HG03159 (cell line): ENCODE measurements around the gene HS2ST1.
"Not testable (repeated sequence)": the region's sequence is repeated elsewhere in the genome, so short reads cannot be mapped to it uniquely, and the experiment has no call there.

ENCODE experiments used
- ATAC-seq: cut with Tn5 transposase; IDR thresholded peaks from one replicate; pipeline ENCODE4 v1.9.1; 2021; ENCODE audit warnings: mild to moderate bottlenecking, moderate library complexity; ENCODE audit not compliant: unreplicated experiment

The HS2ST1 gene

DNA sequence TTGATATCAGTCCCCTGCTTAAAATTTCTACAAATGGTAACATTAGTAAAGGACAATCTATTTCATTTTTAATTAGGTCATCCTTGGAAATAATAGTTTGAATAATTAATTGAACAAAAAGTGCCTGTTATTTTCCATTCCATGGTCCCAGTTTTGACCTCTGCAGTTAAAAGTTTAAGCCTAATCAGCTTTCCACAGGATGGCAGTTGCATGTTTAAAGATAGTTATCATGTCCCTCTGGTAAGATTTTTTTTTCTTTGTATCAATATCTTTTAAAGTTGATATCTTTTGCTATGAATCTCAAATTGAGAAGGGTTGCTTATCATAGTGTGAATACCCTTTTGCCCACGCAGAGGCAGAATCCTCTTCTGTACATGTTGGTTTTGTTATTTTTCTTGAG, 90.4 kb downstream of the HS2ST1 start:
- ATAC-seq, result no peak

DNA sequence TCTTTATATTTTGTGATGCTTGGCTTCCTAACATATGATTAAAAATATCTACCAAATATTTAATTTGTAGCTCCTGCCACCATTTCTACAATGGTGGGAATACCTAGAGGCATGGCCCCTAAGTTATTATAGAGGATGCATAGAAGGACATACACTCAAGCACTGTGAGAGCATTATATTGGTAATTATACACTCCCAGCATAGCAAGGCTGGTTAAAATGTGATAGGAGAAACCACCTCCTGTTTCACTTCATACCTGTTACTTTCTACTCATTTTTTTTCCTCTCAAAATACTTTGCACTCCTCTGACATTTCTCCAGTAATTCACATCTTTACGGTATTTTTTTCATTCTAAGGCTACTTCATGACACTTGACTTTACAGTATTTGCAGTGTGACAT, 92.9 kb downstream of the HS2ST1 start:
- no peak for ATAC-seq

DNA sequence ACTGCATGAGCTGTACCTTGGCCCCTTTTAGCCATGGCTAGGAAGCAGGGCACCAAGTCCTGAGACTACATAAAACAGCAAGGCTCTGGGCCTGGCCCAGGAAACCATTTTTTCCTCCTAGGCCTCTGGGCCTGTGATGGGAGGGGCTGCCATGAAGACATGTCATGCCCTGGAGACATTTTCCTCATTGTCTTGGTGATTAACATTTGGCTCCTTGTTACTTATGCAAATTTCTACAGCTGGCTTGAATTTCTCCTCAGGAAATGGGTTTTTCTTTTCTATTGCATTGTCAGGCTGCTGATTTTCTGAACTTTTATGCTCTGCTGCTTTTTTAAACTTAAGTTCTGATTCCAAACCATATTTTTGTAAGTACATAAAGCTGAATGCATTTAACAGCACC, 99.0 kb downstream of the HS2ST1 start:
- not testable (repeated sequence) for ATAC-seq

DNA sequence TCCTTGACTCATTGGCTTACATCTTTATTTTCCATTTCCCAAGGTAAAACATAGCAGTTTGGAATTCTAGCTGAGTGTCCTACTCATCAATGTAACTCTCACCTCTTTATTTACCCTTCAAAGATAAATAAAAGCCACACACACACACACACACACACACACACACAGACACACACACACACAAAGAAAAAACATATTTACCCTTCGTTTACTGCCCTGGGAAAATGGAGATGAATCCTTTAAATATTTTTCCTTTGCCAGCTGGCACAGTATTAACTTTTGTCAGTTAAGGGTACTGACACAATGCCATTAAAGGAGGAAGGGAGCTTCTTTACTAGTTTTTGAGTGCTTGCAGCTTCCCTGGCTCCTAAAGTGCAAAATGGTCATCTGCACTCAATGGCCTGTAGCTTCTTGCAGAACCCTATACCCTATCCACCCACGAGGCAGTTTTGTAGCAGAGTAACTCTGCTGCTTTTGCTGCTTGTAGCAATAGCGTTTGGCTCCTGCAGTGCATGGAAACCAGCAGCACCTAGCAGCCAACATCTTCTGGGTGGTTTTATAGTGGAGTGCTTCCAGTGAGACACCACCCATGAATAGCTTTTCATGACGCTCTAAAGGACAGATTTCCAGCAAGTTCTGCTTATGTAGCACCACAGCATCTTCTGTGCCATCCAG, 103.7 kb downstream of the HS2ST1 start:
- ATAC-seq, result no peak

DNA sequence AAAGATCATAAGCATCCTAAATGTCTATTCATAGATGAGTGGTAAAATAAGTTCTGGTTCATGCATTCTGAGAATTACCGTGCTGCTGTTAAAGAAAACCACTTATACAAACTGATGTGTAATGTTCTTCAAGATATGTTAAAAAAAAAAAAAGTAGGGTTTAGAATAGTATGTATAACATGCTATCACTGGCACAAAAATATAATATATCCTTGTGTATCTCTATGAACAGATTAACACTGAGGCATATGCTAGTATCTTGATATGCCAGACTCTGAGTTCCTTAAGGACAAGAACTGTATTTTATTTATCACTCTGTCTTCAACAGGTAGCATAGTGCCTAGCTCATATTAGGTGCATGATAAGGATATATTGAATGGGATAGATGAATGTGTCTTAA, 108.9 kb downstream of the HS2ST1 start:
- ATAC-seq, result no peak

DNA sequence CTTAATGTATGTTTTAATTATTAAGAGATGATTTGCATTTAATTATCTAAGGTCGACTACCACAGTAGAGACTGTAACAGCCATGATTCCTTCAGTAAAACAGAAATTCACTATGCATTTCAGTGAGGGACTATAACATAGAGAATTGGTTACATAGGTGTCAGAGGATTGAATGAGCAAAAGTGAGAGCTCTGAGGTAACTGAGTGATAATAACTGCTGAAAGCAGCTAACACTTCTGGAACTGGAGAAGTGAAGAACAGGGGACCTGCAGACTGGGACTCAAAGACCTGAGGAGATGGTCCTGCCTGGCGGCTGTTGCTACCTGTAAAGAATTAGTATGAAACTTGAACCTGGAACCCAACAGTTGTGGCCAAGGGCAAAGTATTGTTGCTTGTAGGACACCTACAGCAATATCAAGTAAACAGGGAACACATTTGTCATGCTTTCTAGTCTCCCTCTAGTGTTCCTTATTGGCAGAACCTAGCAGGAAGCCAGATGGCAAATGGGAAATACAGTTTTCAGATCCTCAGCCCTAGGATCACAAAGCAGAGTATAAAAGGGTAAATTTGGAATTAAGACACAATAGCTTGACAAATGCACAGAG, 110.6 kb downstream of the HS2ST1 start:
- peak; percentile 46 for ATAC-seq

DNA sequence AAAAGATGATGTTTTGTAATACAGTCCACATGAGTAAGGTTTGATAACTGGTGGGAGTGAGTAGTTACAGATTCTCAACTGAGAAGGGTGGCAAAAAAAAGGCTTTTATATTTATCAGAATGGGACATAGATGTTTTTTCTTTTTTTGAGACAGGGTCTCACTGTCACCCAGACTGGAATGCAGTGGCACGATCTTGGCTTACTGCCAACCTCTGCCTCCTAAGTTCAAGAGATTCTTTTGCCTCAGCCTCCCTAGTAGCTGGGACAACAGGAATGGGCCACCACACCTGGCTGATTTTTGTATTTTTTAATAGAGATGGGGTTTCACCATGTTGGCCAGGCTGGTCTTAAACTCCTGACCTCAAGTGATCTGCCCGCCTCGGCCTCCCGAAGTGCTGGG, 113.1 kb downstream of the HS2ST1 start:
- ATAC-seq, result not testable (repeated sequence)

DNA sequence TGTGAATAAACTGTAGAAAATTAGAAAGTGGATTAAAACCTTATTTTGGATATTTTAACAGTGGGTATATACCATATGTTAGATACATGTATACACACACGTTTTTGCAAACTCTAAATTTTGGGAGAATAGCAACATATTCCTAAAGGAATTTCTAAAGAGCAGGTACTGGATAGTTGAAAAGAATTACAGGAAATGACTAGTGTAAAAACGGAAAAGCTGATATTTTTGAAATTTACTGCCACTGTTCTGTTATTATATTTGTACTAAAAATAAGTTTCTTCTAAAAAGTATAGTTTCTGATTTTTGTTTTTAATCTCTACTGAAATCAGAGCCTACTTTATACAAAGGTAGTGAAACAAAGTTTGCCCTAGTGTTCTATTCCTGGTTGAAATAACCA, 114.1 kb downstream of the HS2ST1 start:
- ATAC-seq, result no peak

DNA sequence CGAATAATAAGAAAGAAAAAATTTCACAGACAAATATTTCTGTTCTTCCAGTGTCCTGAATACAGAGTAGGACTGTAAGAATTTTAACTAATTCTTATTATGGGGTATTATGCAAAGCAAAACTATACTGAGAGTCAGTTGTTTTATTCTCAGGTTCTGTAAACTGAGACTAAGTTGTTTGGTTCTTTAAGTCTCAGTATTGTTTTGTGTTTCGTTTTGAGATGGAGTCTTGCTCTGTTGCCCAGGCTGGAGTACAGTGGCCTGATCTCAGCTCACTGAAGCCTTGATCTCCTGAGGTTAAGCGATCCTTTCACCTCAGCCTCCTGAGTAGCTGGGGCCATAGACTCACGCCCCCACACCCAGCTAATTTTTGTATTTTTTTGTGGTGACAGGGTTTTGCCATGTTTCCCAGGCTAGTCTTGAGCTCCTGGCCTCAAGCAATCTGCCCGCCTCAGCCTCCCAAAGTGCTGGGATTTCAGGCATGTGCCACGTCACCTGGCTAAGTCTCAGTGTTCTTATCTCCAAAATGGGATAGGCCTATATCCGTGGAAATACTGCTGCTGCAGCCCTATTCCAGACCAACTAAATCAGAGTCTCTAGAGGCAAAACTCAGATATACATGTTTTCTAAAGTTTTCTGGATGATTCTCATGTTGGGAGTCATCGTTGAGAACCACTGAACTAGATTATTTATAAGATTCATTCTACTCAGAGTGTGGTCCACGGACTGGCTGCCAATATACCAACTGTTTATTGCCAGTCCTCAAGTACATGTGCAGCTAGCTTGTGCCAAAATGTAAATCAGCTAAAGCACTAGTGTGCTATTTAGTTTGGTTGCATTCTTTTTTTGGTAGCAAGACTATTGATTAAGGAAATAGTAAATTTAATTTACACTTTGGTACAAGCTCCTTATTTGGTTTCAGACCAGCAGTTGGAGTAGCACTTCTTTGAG, 116.6 kb downstream of the HS2ST1 start:
- peak; percentile 91 for ATAC-seq

DNA sequence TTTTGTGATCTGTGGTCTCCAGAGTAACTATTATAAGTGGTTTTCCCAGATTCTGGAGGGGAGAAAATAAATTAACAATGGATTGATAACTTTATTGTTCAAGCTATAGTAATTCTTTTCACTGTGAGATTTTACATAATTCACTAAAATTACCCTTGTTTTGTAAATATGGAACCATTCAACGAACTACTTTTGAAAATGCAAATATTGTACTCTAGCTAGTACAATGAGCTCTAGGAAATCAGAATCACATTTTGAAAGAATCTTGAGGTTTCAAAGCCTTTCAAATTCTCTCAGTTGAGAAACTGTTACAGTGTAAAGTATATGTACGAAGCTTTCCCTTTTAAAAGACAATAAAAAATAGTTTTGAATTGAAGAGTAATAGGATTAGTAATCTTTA, 119.9 kb downstream of the HS2ST1 start:
- no peak for ATAC-seq

DNA sequence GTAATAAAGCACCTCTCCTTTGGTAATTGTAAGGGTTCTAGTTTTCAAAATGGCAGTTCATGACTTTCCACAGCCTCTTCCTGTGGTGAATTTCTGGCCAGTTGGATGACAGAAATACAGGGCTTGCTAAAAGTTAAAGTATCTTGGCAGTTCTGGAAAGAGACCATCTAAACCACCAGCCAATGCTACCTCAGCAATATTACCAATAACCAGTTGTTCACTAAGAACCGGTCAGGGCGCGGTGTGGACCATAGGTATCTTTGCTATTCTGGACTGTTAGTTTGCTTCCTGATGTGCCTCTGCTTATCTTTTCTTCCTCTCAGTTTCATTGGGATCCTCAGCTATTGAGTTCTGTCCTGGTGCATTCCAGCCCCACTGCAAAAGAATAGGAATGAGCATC, 124.7 kb downstream of the HS2ST1 start:
- ATAC-seq, result no peak

DNA sequence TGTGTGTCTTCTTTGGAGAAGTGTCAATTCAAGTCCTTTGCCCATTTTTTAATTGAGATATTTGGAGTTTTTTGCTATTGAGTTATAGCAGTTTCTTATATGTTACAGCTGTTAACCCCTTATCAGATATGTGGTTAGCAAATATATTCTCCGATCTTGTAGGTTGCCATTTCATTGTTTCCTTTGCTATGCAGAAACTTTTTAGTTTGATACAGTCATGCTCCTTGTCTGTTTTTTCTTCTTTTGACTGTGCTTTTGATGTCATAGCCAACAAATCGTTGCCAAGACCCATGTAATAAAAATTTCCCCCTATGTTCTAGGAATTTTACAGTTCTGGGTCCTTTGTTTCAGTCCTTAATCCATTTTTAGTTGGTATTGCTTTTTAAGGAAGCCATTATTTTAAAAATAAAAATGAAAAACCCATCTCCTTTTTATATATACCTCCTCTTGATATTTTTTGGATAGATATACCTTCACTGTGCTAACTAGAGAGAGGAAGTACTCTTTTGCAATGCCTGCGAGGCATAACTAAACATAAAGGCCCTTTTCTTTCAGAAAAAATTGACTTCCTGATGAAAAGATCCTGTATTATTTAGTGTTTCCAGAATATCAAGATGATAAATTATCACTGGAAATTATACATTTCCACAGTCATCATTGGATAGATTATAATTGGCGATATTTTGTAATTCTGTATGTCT, 127.8 kb downstream of the HS2ST1 start:
- ATAC-seq, result no peak

DNA sequence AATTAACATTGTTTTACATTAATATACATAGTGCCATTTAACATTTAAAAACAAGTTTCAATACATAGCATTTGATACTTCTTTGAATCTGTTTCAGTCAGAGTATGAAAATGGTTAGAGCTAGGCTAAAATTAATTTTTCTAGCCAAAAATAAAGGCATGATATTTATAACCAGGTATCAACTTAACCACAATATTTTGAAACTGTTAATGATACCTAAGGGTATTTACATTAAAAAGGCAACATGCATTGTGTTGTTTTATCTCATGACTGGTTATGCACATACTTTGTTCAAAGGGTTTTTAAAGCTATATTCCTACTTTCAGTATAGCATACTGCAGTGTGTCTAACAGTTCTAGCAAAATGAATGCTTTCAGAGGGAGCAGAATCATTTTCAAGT, 130.0 kb downstream of the HS2ST1 start:
- no peak for ATAC-seq

DNA sequence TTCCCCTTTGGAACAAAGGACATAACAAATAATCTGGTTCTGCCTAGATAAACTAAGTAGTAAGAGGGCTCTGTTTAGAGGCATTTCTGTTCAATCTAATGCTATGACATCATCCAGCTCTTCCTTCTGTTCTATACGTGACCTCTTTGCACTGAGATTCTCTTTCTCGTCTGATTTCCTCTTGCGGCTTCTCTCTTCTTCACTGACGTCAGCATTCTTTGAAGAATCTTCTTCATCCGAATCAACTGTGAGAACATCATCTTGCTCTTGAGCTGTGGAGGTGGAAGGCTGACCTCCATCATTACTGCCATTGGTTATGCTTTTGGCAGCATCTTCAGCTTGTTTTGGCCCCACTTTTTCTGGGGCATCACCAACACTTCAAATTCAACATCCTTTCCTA, 130.4 kb downstream of the HS2ST1 start:
- no peak for ATAC-seq

DNA sequence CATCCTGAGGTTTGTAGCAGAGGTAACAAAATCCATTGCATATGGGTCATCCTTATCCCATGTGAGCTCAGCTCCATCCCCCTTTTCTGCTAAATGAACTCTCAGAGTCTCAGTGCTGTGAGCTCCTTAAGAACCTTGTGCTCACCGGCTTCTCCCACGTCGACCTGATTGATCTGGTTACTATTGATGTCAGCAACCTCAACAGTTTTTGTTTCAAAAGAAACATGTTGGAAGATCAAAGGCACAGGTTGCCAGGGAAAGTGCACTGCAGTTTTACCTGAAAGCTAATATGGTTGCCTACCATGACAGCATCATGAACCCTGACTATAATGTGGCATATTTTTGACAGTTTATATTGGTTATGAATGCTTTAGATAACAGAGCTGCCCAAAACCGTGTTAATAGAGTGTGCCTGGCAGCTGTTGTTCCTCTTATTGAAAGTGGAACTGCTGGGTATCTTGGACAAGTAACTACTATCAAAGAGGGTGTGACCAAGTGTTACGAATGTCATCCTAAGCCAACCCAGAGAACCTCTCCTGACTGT, 131.4 kb downstream of the HS2ST1 start:
- ATAC-seq, result peak; percentile 55

DNA sequence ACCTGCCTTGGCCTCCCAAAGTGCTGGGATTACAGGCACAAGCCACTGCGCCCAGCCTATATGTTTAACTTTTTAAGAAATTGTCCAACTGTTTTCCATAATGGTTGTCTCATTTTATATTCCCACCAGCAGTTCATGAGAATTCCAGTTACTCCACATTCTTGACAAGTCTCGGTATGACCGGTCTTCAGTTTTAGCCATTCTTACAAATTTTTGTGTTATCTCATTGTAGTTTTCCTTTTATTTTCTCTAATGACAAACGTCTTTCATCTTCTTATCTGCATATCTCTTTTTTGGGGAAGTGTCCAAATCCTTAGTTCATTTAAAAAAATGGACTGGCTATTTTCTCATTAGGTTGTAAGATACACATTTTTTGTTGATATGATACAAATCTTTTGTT, 132.5 kb downstream of the HS2ST1 start:
- ATAC-seq, result no peak

DNA sequence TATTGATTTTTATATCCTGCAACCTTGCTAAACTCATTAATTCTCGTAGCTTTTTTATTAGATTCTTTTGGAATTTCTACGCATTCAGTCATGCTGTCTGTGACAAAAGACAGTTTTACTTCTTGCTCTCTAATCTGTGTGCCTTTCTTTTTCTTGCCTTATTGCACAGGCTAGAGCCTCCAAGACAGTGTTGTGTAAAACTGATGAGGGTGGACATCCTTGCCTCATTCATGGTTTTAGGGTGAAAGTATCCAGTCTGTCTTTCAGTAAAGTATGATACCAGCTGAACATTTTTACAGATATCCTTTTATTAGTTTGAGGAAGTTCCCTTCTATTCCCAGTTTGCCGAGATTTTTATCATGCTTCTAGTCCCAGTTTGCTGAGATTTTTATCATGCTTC, 133.8 kb downstream of the HS2ST1 start:
- ATAC-seq, result no peak

DNA sequence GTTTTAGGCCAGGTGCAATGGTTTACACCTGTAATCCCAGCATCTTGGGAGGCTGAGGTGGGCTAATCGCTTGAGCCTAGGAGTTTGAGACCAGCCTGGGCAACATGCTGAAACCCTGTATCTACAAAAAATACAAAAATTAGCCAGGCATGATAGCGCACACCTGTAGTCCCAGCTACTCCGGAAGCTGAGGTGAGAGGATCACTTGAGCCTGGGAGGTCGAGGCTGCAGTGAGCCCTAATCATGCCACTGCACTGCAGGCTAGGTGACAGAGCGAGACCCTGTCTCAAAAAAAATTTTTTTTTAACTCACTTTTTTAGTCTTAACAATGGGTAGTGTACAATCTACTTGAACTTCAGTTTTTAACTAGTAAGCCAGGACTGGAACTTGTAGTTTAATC, 137.5 kb downstream of the HS2ST1 start:
- no peak for ATAC-seq

DNA sequence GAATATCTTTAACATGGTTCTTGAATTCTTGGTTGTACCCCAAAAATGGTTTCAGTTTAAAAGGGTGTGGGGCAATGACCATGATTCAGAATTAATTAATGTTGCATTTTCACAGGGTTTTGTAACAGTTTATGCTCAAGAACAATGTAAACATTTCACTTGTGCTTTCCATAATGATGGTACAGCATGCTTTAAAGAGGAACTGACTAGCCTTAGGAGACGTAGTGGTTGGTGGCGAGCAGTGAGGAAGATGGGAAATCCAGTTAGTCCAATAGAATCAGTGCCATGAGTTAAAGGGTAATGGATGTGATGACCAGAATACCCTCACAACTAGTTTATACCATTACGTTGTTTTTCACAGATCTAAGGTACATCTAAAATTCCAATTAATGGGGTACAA, 138.0 kb downstream of the HS2ST1 start:
- ATAC-seq, result no peak

DNA sequence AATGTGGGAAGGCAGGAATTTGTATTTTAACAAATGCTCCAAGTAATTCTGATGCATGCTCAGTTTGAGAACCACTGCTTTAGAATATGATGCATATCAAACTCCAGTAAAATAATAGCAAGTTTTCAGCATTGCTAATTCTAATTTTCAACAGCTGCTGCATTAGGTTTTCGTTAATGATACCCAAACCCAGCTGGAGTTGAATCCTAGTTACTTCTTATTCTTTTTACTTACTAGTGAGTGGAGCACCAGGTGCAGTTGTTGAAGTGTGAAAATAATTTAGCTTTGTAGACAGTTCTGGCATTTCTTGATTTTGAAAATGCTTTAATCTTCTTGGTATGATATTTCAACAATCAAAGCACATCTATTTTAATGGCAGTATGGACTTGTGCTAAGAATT, 138.5 kb downstream of the HS2ST1 start:
- ATAC-seq, result no peak

DNA sequence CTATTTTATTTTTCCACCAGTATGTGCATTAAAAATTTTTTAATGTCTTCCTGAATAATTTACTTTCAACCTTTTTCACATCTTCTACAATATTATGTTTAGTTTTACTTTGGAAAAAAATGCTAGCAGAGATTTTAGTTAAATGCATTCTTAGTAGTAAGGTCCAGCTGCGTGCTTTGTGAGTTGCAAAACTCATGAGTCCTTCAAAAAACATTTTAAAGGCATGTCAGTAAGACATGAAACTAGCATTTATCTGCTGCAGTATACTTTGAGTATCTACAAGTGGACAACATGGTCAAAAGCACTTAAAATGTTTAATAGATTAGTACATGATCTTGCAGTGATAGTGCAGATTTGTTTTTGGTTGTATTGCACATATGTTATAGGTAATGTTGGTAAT, 139.0 kb downstream of the HS2ST1 start:
- no peak for ATAC-seq
